NCI-H1048 (cell line): ENCODE results near the gene LLGL1.

Experiments used
- DNase-seq: peaks from one replicate; lab custom pipeline; 2025; lab: John Stamatoyannopoulos, UW

The LLGL1 gene

GRCh38 chr17:18225121-18225641, at the start of gene LLGL1:
Gene LLGL1 (plus strand): TSS chr17:18225635. CDS start chr17:18225683, 48 bp downstream.
- peak; percentile 88 for DNase-seq

GRCh38 chr17:18176176-18176575, 49.3 kb upstream of the LLGL1 start:
- DNase-seq: no peak

- no peak for DNase-seq
Measured at GRCh38 chr17:18177133-18177532, 48.3 kb upstream of the LLGL1 start.

GRCh38 chr17:18177722-18178121, 47.7 kb upstream of the LLGL1 start:
- DNase-seq: no peak

- DNase-seq: no peak
Measured at GRCh38 chr17:18179196-18179595, 46.2 kb upstream of the LLGL1 start.

GRCh38 chr17:18179804-18180203, 45.6 kb upstream of the LLGL1 start:
- no peak for DNase-seq

GRCh38 chr17:18181358-18181757, 44.1 kb upstream of the LLGL1 start:
- DNase-seq: no peak

GRCh38 chr17:18182110-18182977, 43.1 kb upstream of the LLGL1 start:
- DNase-seq: no peak

GRCh38 chr17:18182978-18183333, 42.5 kb upstream of the LLGL1 start:
- DNase-seq: peak; percentile 67

GRCh38 chr17:18183334-18184142, 41.9 kb upstream of the LLGL1 start, which contains the start of gene ALKBH5:
Gene ALKBH5 (plus strand): TSS chr17:18183828. CDS start chr17:18184244, 416 bp downstream.
- DNase-seq: peak; percentile 98

- DNase-seq: no peak
Measured at GRCh38 chr17:18184143-18185031, 41.0 kb upstream of the LLGL1 start.

GRCh38 chr17:18185391-18185790, 40.0 kb upstream of the LLGL1 start:
- no peak for DNase-seq

- no peak for DNase-seq
Measured at GRCh38 chr17:18185832-18186626, 39.4 kb upstream of the LLGL1 start.

GRCh38 chr17:18186627-18186982, 38.8 kb upstream of the LLGL1 start:
- no peak for DNase-seq

GRCh38 chr17:18187226-18187625, 38.2 kb upstream of the LLGL1 start:
- no peak for DNase-seq

GRCh38 chr17:18187821-18188761, 37.3 kb upstream of the LLGL1 start:
- DNase-seq: no peak

GRCh38 chr17:18190628-18191235, 34.7 kb upstream of the LLGL1 start:
- DNase-seq: no peak

GRCh38 chr17:18191236-18191667, 34.2 kb upstream of the LLGL1 start:
- DNase-seq: no peak

GRCh38 chr17:18191967-18192366, 33.5 kb upstream of the LLGL1 start:
- no peak for DNase-seq
